Smooth muscle cell (in vitro differentiated cells): ENCODE data around the gene MLPH. TPM values are rescaled to one million over a fixed set of nuclear protein-coding genes. Genes with fewer than 3 reads are reported as not detected.

Experiments used
- DNase-seq: peaks from one replicate; lab custom pipeline; 2025; ENCODE audit not compliant: unreplicated experiment; lab: John Stamatoyannopoulos, UW
- H2AFZ ChIP-seq: fragments of 200-600 bp; sonication (generic); 2 replicates; pipeline ENCODE4 v1.6.0; 2016; ENCODE audit warnings: antibody characterized with exemption, low read depth, mild to moderate bottlenecking
- H3F3A ChIP-seq: fragments of 200-600 bp; sonication (generic); 2 replicates; pipeline ENCODE4 v1.6.0; 2017; ENCODE audit warnings: antibody characterized with exemption, low read depth
- H3K27ac ChIP-seq: fragments of 200-600 bp; sonication (generic); 2 replicates; pipeline ENCODE4 v1.5.1; 2016; ENCODE audit warnings: low read depth, mild to moderate bottlenecking
- H3K27me3 ChIP-seq: fragments of 200-600 bp; sonication (generic); 2 replicates; pipeline ENCODE4 v1.6.1; 2016; ENCODE audit warnings: low read depth, mild to moderate bottlenecking
- H3K36me3 ChIP-seq: fragments of 200-600 bp; sonication (generic); 2 replicates; pipeline ENCODE4 v1.5.1; 2016; ENCODE audit warnings: low read depth
- H3K4me1 ChIP-seq: fragments of 200-600 bp; sonication (generic); 2 replicates; pipeline ENCODE4 v1.5.1; 2016; ENCODE audit warnings: low read depth
- H3K4me2 ChIP-seq: fragments of 200-600 bp; sonication (generic); 2 replicates; pipeline ENCODE4 v1.6.0; 2016; ENCODE audit warnings: mild to moderate bottlenecking
- H3K4me3 ChIP-seq: fragments of 200-600 bp; sonication (generic); 2 replicates; pipeline ENCODE4 v1.5.1; 2016; ENCODE audit warnings: mild to moderate bottlenecking
- H3K79me2 ChIP-seq: fragments of 200-600 bp; sonication (generic); 2 replicates; pipeline ENCODE4 v1.6.0; 2016; ENCODE audit warnings: low read depth, mild to moderate bottlenecking
- H3K9ac ChIP-seq: fragments of 200-600 bp; sonication (generic); 2 replicates; pipeline ENCODE4 v1.6.0; 2016; ENCODE audit warnings: low read depth
- H3K9me3 ChIP-seq: fragments of 200-600 bp; sonication (generic); replicated peaks from 2 replicates; pipeline ENCODE4 v1.5.1; 2016; ENCODE audit warnings: low read depth
- H4K20me1 ChIP-seq: fragments of 200-600 bp; sonication (generic); 2 replicates; pipeline ENCODE4 v1.6.0; 2016; ENCODE audit warnings: low read depth
- CTCF ChIP-seq: fragments of 200-600 bp; sonication (generic); IDR thresholded peaks from 2 replicates; pipeline ENCODE4 v1.5.1; 2017; ENCODE audit warnings: borderline replicate concordance, mild to moderate bottlenecking, antibody characterized with exemption; ENCODE audit not compliant: insufficient read depth, poor library complexity, severe bottlenecking
- WGBS: methylation state at CpG from one replicate; pipeline ENCODE4 v1.1.7; 2016; ENCODE audit warnings: low lambda C conversion rate; 5-methylcytosine and 5-hydroxymethylcytosine counted together
- polyA plus RNA-seq: library from polyadenylated mRNA; unstranded; fragments of >200 nt; fragmentation: Nextera tagmentation; extraction: Ambion mirVana; gene quantifications from 2 replicates; pipeline ENCODE4 v1.2.1, GENCODE V29; 2016
- total RNA-seq: library from RNA; depleted of rRNA; stranded (reverse); fragments of >200 nt; gene quantifications from 2 replicates; pipeline ENCODE4 v1.2.3, GENCODE V29; 2014

The MLPH gene
- total and polyA plus RNA-seq, 2 experiments from 2014 or later, result 32.8 to 36.4 TPM

GRCh38 chr2:237551071-237551574 lies 64.1 kb downstream of the MLPH start:
- DNase-seq, result no peak
- H3K27me3 ChIP-seq, result no peaks in the 10 kb centered on the region
- H3K4me2 ChIP-seq, result no peak overlapping the region
- no peak overlapping the region for H3K27ac ChIP-seq
- H3K9me3 ChIP-seq, result peaks cover 7% of the 10 kb centered on the region
- H3K9ac ChIP-seq, result no peak overlapping the region
- H3K36me3 ChIP-seq, result peaks cover 17% of the 10 kb centered on the region
- WGBS, result 96% methylated on average over 16 of the region's 16 CpGs
- no peaks in the 10 kb centered on the region for H3K4me1 ChIP-seq
- no peaks in the 10 kb centered on the region for H4K20me1 ChIP-seq
- H3K79me2 ChIP-seq, result no peaks in the 10 kb centered on the region
- H3F3A ChIP-seq, result no peaks in the 10 kb centered on the region
- no peak for TF ChIP-seq CTCF
- H3K4me3 ChIP-seq, result no peak overlapping the region
- H2AFZ ChIP-seq, result no peak overlapping the region

- WGBS, result 80% methylated on average over 6 of the region's 6 CpGs
- H3K27me3 ChIP-seq, result no peaks in the 10 kb centered on the region
- no peaks in the 10 kb centered on the region for H4K20me1 ChIP-seq
- H3K36me3 ChIP-seq, result peaks cover 17% of the 10 kb centered on the region
- H3K9ac ChIP-seq, result no peak overlapping the region
- no peak overlapping the region for H2AFZ ChIP-seq
- H3F3A ChIP-seq, result no peaks in the 10 kb centered on the region
- H3K4me1 ChIP-seq, result no peaks in the 10 kb centered on the region
- H3K9me3 ChIP-seq, result peaks cover 7% of the 10 kb centered on the region
- no peak overlapping the region for H3K4me2 ChIP-seq
- H3K4me3 ChIP-seq, result no peak overlapping the region
- DNase-seq, result no peak
- no peaks in the 10 kb centered on the region for H3K79me2 ChIP-seq
- H3K27ac ChIP-seq, result no peak overlapping the region
- no peak for TF ChIP-seq CTCF
Observed at GRCh38 chr2:237552908-237553307, 65.9 kb downstream of the MLPH start.

GRCh38 chr2:237553948-237554347 lies 66.9 kb downstream of the MLPH start:
- Histone ChIP-seq H4K20me1 (no peaks in the 10 kb centered on the region), H3K27me3 (no peaks in the 10 kb centered on the region), H3K4me3 (no peak overlapping the region), H3F3A (no peaks in the 10 kb centered on the region), H3K9ac (no peak overlapping the region), H3K9me3 (peaks cover 7% of the 10 kb centered on the region), H2AFZ (no peak overlapping the region), H3K4me1 (no peaks in the 10 kb centered on the region), H3K79me2 (no peaks in the 10 kb centered on the region), H3K36me3 (peaks cover 17% of the 10 kb centered on the region), H3K27ac (no peak overlapping the region), H3K4me2 (no peak overlapping the region)
- 84% methylated on average over 7 of the region's 7 CpGs for WGBS
- TF ChIP-seq CTCF, result no peak
- no peak for DNase-seq

- Histone ChIP-seq H3K9ac (no peak overlapping the region), H3F3A (no peaks in the 10 kb centered on the region), H4K20me1 (no peaks in the 10 kb centered on the region), H3K79me2 (no peaks in the 10 kb centered on the region), H2AFZ (no peak overlapping the region), H3K9me3 (peaks cover 7% of the 10 kb centered on the region), H3K36me3 (peaks cover 17% of the 10 kb centered on the region), H3K27me3 (no peaks in the 10 kb centered on the region), H3K4me2 (no peak overlapping the region), H3K4me1 (no peaks in the 10 kb centered on the region), H3K27ac (no peak overlapping the region), H3K4me3 (no peak overlapping the region)
- DNase-seq, result no peak
- 96% methylated on average over 1 of the region's 1 CpG for WGBS
- TF ChIP-seq CTCF, result no peak
Observed at GRCh38 chr2:237555560-237555959, 68.5 kb downstream of the MLPH start.
